Ascending aorta (tissue), 2 donors: Measurements from ENCODE around the gene PAX3. TPM values are rescaled to one million over a fixed set of nuclear protein-coding genes. Genes with fewer than 3 reads are reported as not detected.

ENCODE experiments used
- DNase-seq, 2 donors: peaks; one replicate each; pipeline ENCODE4 v3.0.0-alpha.2; 2019; ENCODE audit warnings: low spot score in 2 of 2
- H3K27ac ChIP-seq, 2 donors: fragments of 200-600 bp; sonication (generic); one replicate each; pipeline ENCODE4 v1.5.1; 2016 to 2017; ENCODE audit warnings: mild to moderate bottlenecking in 1 of 2
- H3K27me3 ChIP-seq: fragments of 200-600 bp; sonication (generic); one replicate; pipeline ENCODE4 v1.5.1; 2017
- H3K36me3 ChIP-seq, 2 donors: fragments of 200-600 bp; sonication (generic); one replicate each; pipeline ENCODE4 v1.5.1; 2016
- H3K4me1 ChIP-seq, 2 donors: fragments of 200-600 bp; sonication (generic); one replicate each; pipeline ENCODE4 v1.5.1; 2016 to 2017; ENCODE audit warnings: mild to moderate bottlenecking in 1 of 2
- H3K4me3 ChIP-seq, 2 donors: fragments of 200-600 bp; sonication (generic); one replicate each; pipeline ENCODE4 v1.5.1; 2016 to 2017; ENCODE audit warnings: mild to moderate bottlenecking in 1 of 2
- H3K9me3 ChIP-seq, 2 donors: fragments of 200-600 bp; sonication (generic); one replicate each; pipeline ENCODE4 v1.5.1; 2016
- CTCF ChIP-seq, 3 experiments: fragments of 200-600 bp in 2 of 3; fragments of 450-650 bp in 1 of 3; sonication (generic) in 2 of 3; IDR thresholded peaks; one replicate each; pipeline ENCODE4 v1.5.1; 2016 to 2019; ENCODE audit warnings: antibody characterized with exemption in 3 of 3, mild to moderate bottlenecking in 1 of 3, moderate library complexity in 1 of 3
- intact Hi-C: fragments of 100-400 bp; cut with DNase I; formaldehyde crosslinking; loops from one replicate; pipeline ENCODE4 v1.15.1; 2023
- total RNA-seq: library from RNA; depleted of rRNA; stranded (reverse); fragments of >200 nt; gene quantifications from one replicate; pipeline ENCODE4 v1.1.0, GENCODE V29; 2016

PAX3 gene
- total RNA-seq, 1 donor from 2014 or later = not detected

DNA sequence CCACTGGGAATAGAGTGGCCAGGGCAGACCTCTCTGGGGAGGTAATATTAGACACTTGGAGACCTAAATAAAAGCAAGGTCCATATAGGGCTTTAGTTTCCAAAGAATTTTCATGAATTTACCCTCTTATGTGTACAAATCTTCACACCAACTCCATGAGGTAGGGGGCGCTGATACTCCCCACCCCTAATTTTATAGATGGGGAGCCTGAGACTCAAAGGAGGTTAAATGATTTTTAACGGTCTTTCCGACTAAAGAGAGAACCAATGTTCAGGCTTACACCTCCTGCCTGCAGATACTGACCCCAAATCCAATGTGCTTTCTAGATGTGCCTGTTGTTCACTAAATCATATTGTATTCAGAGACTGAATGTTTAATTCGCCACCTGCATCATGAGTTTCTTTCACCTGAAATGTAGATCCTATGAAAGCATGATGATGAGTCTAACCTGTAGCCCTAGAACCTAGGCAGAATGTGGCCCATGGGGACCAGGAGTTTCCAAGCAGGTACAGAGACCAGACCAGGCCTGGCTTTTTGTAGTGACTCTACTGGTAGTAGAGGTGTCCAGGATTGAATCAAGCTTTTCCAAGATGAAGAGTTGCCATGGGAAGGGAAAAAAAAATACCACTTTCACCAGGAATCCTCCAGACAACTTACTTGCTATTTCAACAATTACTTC is 16.8 kb upstream of the PAX3 start:
- intact Hi-C loops = no loop called here
- no peak overlapping the region for H3K27ac ChIP-seq
- peaks cover 0 to 6% of the 10 kb centered on the region in 2 donors for H3K9me3 ChIP-seq
- no peak for DNase-seq
- peaks cover 34% of the 10 kb centered on the region for H3K27me3 ChIP-seq
- no peaks in the 10 kb centered on the region for H3K36me3 ChIP-seq
- TF ChIP-seq CTCF (IDR thresholded peaks at IDR 0.05) = no peak
- H3K4me1 ChIP-seq = peaks cover 4 to 12% of the 10 kb centered on the region in 2 donors
- no peak overlapping the region for H3K4me3 ChIP-seq

- Histone ChIP-seq H3K27me3 (peaks cover 25% of the 10 kb centered on the region), H3K4me1 (peaks cover 0 to 5% of the 10 kb centered on the region in 2 donors), H3K36me3 (no peaks in the 10 kb centered on the region), H3K9me3 (peaks cover 0 to 6% of the 10 kb centered on the region in 2 donors), H3K4me3 (no peak overlapping the region), H3K27ac (no peak overlapping the region)
- TF ChIP-seq CTCF (IDR thresholded peaks at IDR 0.05) = no peak
- DNase-seq = no peak
- intact Hi-C loops = no loop called here
Measured at GRCh38 chr2:222313816-222314215, 15.0 kb upstream of the PAX3 start.

DNA sequence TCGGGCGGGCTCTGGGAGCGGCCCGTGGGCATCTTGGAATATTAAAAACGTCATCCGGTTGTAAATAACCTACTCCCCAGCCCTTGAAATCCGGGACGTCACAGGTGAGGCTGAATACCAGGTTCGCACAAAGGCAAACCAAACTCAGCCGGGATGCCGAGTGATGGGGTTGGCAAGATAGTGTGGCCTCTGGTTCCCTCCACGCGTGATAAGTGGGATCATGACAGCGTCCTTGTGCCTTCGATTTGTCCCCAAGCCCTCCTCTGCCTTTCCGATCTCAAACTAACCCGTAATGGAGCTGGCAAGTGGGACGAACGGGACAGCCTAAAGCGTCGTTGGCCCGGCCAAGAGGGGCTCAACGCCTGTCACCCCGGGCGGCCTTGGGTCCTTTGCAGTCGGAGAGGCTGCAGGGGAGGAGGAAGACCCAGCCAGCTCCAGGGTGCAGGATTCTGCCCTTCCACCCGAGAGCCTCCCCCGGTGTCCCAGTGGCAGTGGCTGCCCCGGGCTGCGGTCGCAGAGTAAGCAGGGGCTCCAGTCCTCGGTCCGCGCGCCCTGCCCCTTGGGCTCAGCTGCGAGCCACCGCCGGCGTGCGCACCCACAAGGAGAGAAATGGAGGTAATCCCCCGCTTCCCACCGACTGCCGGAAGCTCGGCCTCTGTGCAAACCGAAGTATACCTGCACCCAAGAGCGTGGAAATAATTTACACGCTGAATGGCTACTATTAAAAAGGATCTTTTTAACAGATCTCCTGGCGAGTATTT is 13.4 kb upstream of the PAX3 start:
- DNase-seq = no peak
- Histone ChIP-seq H3K27ac (no peak overlapping the region), H3K9me3 (peaks cover 0 to 6% of the 10 kb centered on the region in 2 donors), H3K4me1 (no peaks in the 10 kb centered on the region), H3K4me3 (no peak overlapping the region), H3K36me3 (no peaks in the 10 kb centered on the region), H3K27me3 (peaks cover 19% of the 10 kb centered on the region)
- intact Hi-C loops = no loop called here
- TF ChIP-seq CTCF (IDR thresholded peaks at IDR 0.05) = no peak

GRCh38 chr2:222311319-222311977 is 12.7 kb upstream of the PAX3 start:
- no peak for TF ChIP-seq CTCF (IDR thresholded peaks at IDR 0.05)
- peaks cover 0 to 1% of the 10 kb centered on the region in 2 donors for H3K4me1 ChIP-seq
- intact Hi-C loops = no loop called here
- peaks cover 0 to 6% of the 10 kb centered on the region in 2 donors for H3K9me3 ChIP-seq
- no peak for DNase-seq
- no peak overlapping the region for H3K27ac ChIP-seq
- H3K27me3 ChIP-seq = peaks cover 24% of the 10 kb centered on the region
- H3K4me3 ChIP-seq = no peak overlapping the region
- H3K36me3 ChIP-seq = no peaks in the 10 kb centered on the region

DNA sequence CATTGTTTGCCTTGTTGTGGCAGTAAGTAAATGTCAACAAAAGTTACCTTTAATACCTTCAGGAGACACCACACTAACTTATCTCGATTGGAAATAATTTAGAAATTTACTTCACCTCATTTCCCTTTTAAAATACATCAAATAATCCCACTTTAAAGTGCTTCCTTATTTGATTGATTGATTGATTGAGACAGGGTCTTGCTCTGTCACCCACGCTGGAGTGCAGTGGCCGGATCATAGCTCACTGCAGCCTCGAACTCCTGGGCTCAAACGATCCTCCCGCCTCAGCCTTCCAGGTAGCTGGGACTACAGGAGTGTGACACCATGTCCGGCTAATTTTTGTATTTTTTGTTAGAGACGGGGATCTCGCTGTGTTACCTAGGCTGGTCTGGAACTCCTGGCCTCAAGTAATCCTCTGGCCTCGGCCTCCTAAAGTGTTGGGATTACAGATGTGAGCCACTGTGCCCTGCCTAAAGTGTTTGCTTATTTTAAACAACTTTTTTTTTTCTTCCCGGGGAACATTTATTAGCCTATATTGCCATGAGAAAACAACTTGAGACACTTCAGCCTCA is 12.0 kb upstream of the PAX3 start:
- H3K4me1 ChIP-seq = peaks cover 0 to 6% of the 10 kb centered on the region in 2 donors
- peaks cover 0 to 6% of the 10 kb centered on the region in 2 donors for H3K9me3 ChIP-seq
- DNase-seq = no peak
- TF ChIP-seq CTCF (IDR thresholded peaks at IDR 0.05) = no peak
- H3K4me3 ChIP-seq = no peak overlapping the region
- intact Hi-C loops = no loop called here
- H3K27me3 ChIP-seq = peaks cover 30% of the 10 kb centered on the region
- H3K36me3 ChIP-seq = no peaks in the 10 kb centered on the region
- no peak overlapping the region for H3K27ac ChIP-seq
